Keratinocyte (primary cell): ENCODE data around the gene SMTN.

ENCODE experiments used
- EZH2 ChIP-seq: IDR thresholded peaks from one replicate; pipeline ENCODE4 v1.6.1; 2012; ENCODE audit warnings: inconsistent platforms, mild to moderate bottlenecking, low read length, moderate library complexity
- TF ChIP-seq, protein P1 (sequence below), 3 experiments: IDR thresholded peaks in 1 of 3; conservative IDR thresholded peaks in 1 of 3; optimal IDR thresholded peaks in 1 of 3; 2 replicates in 2 of 3; 3 replicates in 1 of 3; pipeline versions ENCODE3 to v1.5.1; 2011; ENCODE audit warnings: low read length in 3 of 3, mild to moderate bottlenecking in 3 of 3, moderate library complexity in 2 of 3, control low read depth in 1 of 3, inconsistent platforms in 1 of 3; ENCODE audit not compliant: insufficient read depth in 2 of 3; ENCODE audit errors: extremely low read depth in 1 of 3

DNA sequence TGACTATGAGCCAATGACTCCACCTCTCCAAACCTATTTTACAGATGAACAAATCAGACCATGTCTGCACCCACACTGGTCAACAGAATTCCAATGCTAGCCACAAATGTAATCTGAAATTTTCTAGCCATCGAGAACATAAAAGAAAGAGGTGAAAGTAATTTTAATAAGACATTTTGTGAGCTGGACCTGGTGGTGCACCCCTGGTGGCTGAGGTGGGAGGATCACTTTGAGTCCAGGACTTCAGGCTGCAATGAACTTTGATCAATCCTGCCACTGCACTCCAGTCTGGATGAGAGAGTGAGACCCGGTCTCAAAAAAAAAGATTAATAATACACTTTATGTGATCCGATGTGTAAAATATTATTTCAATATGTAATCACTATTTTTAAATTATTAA is 69.5 kb downstream of the SMTN start:
- TF ChIP-seq, protein P1, sequence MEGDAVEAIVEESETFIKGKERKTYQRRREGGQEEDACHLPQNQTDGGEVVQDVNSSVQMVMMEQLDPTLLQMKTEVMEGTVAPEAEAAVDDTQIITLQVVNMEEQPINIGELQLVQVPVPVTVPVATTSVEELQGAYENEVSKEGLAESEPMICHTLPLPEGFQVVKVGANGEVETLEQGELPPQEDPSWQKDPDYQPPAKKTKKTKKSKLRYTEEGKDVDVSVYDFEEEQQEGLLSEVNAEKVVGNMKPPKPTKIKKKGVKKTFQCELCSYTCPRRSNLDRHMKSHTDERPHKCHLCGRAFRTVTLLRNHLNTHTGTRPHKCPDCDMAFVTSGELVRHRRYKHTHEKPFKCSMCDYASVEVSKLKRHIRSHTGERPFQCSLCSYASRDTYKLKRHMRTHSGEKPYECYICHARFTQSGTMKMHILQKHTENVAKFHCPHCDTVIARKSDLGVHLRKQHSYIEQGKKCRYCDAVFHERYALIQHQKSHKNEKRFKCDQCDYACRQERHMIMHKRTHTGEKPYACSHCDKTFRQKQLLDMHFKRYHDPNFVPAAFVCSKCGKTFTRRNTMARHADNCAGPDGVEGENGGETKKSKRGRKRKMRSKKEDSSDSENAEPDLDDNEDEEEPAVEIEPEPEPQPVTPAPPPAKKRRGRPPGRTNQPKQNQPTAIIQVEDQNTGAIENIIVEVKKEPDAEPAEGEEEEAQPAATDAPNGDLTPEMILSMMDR (optimal IDR thresholded peaks at IDR 0.05 in 1 of 3, IDR thresholded peaks at IDR 0.05 in 1 of 3, conservative IDR thresholded peaks at IDR 0.05 in 1 of 3; ENCODE audit: extremely low read depth in 1 of 3, insufficient read depth in 2 of 3, low read length in 3 of 3), result peak; percentile 12 to 44 (median 13)
- TF ChIP-seq EZH2, result no peak
